Cardiac septum (tissue), 1 donor: ENCODE measurements around the gene CACNA1C. TPM values are rescaled to one million over a fixed set of nuclear protein-coding genes. Genes with fewer than 3 reads are reported as not detected.

Experiments
- DNase-seq: peaks from one replicate; pipeline ENCODE4 v3.0.0-alpha.2; 2020; ENCODE audit warnings: low spot score
- intact Hi-C: fragments of 100-400 bp; cut with DNase I; formaldehyde crosslinking; loops from one replicate; pipeline ENCODE4 v1.14.0; 2022
- total RNA-seq: library from RNA; stranded (reverse); fragmentation: NEBNext Ultra II Directional; extraction: Animal tissue kit (Norgen Biotek cat#: 25700); gene quantifications from one replicate; pipeline ENCODE4 v1.2.1, GENCODE V29; 2021
- donor health status: DM: no; HTN: no; CAD: no.

The CACNA1C gene
- total RNA-seq, 1 donor from 2014 or later: 182 TPM

- DNase-seq: no peak
- intact Hi-C loops: no loop called here
Observed at GRCh38 chr12:2745655-2746054, 692.9 kb downstream of the CACNA1C start.

Other genes starting within 250 kb of the CACNA1C start
- not detected for gene LRTM2, start 232.4 kb upstream of the CACNA1C start, total RNA-seq
- 0.89 TPM for gene CACNA2D4, start 134.3 kb upstream of the CACNA1C start, total RNA-seq
- 2.1 TPM for gene DCP1B, start 48.5 kb upstream of the CACNA1C start, total RNA-seq